ENCODE measurements around the gene TBC1D14.

- TF ChIP-seq CTCF (IDR thresholded peaks at IDR 0.05; ENCODE audit: insufficient read depth, low read length, poor library complexity, severe bottlenecking): no peak
- no peak for TF ChIP-seq EZH2phosphoT487 (conservative IDR thresholded peaks at IDR 0.05; ENCODE audit: low read length)
Measured at GRCh38 chr4:6902318-6903042, 7.1 kb upstream of the TBC1D14 start.

All from SU-DHL-6 (cell line).